HS-27A (cell line): ENCODE measurements around the gene SMAD9.

Source experiments
- DNase-seq: peaks from one replicate; pipeline ENCODE4 v3.0.0-alpha.2; 2012; ENCODE audit warnings: low read depth, missing footprints

The SMAD9 gene

GRCh38 chr13:36817996-36818803 lies 101.8 kb downstream of the SMAD9 start:
- no peak for DNase-seq

GRCh38 chr13:36815062-36815461 lies 105.0 kb downstream of the SMAD9 start:
- DNase-seq = no peak

- DNase-seq = no peak
Measured at GRCh38 chr13:36814465-36814864, 105.6 kb downstream of the SMAD9 start.

- no peak for DNase-seq
Measured at GRCh38 chr13:36813225-36813624, 106.8 kb downstream of the SMAD9 start.

GRCh38 chr13:36807616-36808015 lies 112.4 kb downstream of the SMAD9 start:
- DNase-seq = no peak

GRCh38 chr13:36806102-36806501 lies 113.9 kb downstream of the SMAD9 start:
- no peak for DNase-seq

- no peak for DNase-seq
Measured at GRCh38 chr13:36804588-36804987, 115.5 kb downstream of the SMAD9 start.

- DNase-seq = no peak
Measured at GRCh38 chr13:36801035-36801434, 119.0 kb downstream of the SMAD9 start.

GRCh38 chr13:36796052-36796451 lies 124.0 kb downstream of the SMAD9 start:
- no peak for DNase-seq

DNA sequence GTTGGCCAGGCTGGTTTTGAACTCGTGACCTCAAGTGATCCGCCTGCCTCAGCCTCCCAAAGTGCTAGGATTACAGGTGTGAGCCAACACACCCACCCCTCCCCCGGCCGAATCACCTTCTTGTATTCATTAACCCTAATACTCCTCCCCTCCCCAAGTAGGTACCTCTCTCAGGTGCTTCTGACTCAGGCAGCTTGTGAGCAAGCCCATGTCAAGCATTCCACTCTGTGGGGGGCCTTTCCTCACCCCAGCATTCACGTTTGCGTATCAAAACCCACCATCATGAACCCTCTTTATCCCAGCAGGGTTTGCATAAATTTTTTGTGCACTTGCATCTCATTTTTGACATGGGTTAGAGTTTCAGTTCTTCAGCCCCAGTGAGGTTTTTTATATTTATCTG lies 124.6 kb downstream of the SMAD9 start:
- no peak for DNase-seq
